Erythroblast (primary cell): ENCODE data around the gene CXCL10.
"Not testable (repeated sequence)": the region's sequence is repeated elsewhere in the genome, so short reads cannot be mapped to it uniquely, and the experiment has no call there.

ENCODE experiments used
- DNase-seq, 2 experiments: peaks; one replicate each; lab custom pipeline; 2025; lab: John Stamatoyannopoulos, UW
- GATA1 ChIP-seq: IDR thresholded peaks from 2 replicates; pipeline ENCODE4 v1.6.1; 2011; ENCODE audit warnings: low read depth, mild to moderate bottlenecking, control low read depth, low read length, moderate library complexity
- POLR2A ChIP-seq: IDR thresholded peaks from 2 replicates; pipeline ENCODE4 v1.6.1; 2011; ENCODE audit warnings: mild to moderate bottlenecking, low read length

CXCL10 gene

GRCh38 chr4:76009311-76009710 lies 14.0 kb downstream of the CXCL10 start:
- TF ChIP-seq POLR2A (no peak), GATA1 (no peak)
- DNase-seq, result no peak

- TF ChIP-seq GATA1 (no peak), POLR2A (no peak)
- no peak for DNase-seq
These were observed 16.0 kb downstream of the CXCL10 start, which contains the start of gene CXCL9 for GRCh38 chr4:76007089-76007862. Gene CXCL9, minus strand, starts transcription at chr4:76007509. Its CDS starts 60 bp downstream, at chr4:76007449.

- no peak for TF ChIP-seq GATA1
- TF ChIP-seq POLR2A, result no peak
- no peak for DNase-seq
These were observed 19.7 kb downstream of the CXCL10 start for GRCh38 chr4:76003620-76004019.

- TF ChIP-seq POLR2A (no peak), GATA1 (no peak)
- no peak for DNase-seq
These were observed 20.3 kb downstream of the CXCL10 start for GRCh38 chr4:76003035-76003434.

GRCh38 chr4:76002176-76002575 lies 21.1 kb downstream of the CXCL10 start:
- DNase-seq, result peak; percentile 10 to 31
- no peak for TF ChIP-seq GATA1
- no peak for TF ChIP-seq POLR2A

GRCh38 chr4:76001700-76002099 lies 21.6 kb downstream of the CXCL10 start:
- DNase-seq, result no peak
- TF ChIP-seq GATA1 (no peak), POLR2A (no peak)

- no peak for DNase-seq
- no peak for TF ChIP-seq POLR2A
- TF ChIP-seq GATA1, result no peak
These were observed 23.0 kb downstream of the CXCL10 start for GRCh38 chr4:76000279-76000678.

- DNase-seq, result not testable (repeated sequence)
These were observed 24.7 kb downstream of the CXCL10 start for GRCh38 chr4:75998525-75999147.

GRCh38 chr4:75997946-75998345 lies 25.4 kb downstream of the CXCL10 start:
- no peak for DNase-seq
- no peak for TF ChIP-seq GATA1
- no peak for TF ChIP-seq POLR2A

GRCh38 chr4:75997081-75997480 lies 26.2 kb downstream of the CXCL10 start:
- no peak for DNase-seq
- TF ChIP-seq POLR2A (no peak), GATA1 (no peak)

GRCh38 chr4:75995727-75996126 lies 27.6 kb downstream of the CXCL10 start:
- peak; percentile 42 to 66 for DNase-seq
- TF ChIP-seq POLR2A, result no peak
- TF ChIP-seq GATA1, result no peak

- no peak for TF ChIP-seq POLR2A
- TF ChIP-seq GATA1, result no peak
- no peak for DNase-seq
These were observed 30.8 kb downstream of the CXCL10 start for GRCh38 chr4:75992462-75992861.

GRCh38 chr4:75989846-75990528 lies 33.3 kb downstream of the CXCL10 start:
- DNase-seq, result peak; percentile 35 to 46

GRCh38 chr4:75985116-75985515 lies 38.2 kb downstream of the CXCL10 start:
- no peak for DNase-seq
- no peak for TF ChIP-seq POLR2A

More at GRCh38 chr4:75989846-75990528, 33.3 kb downstream of the CXCL10 start:
- TF ChIP-seq GATA1, result no peak
- TF ChIP-seq POLR2A, result no peak
